PC-9 (cell line): ENCODE measurements around the gene GIPC2. TPM values are rescaled to one million over a fixed set of nuclear protein-coding genes. Genes with fewer than 3 reads are reported as not detected.

ENCODE experiments used
- BruUV-seq: library from RNA; stranded (reverse); fragments of 400-500 nt; replicated peaks from 2 replicates; lab custom pipeline; 2021; lab: Mats Ljungman, UMichigan
- CTCF ChIA-PET: fragments of 300-600 bp; sonication (Branson Sonifier 250); formaldehyde crosslinking; loops from one replicate; lab custom pipeline; 2022; ENCODE audit warnings: antibody characterized with exemption; lab: Charles Lee
- POLR2A ChIA-PET: fragments of 300-600 bp; sonication (Branson Sonifier 250); formaldehyde crosslinking; loops from one replicate; lab custom pipeline; 2022; ENCODE audit warnings: antibody characterized with exemption; ENCODE audit not compliant: unreplicated experiment; lab: Charles Lee
- DNase-seq, 2 experiments: peaks; one replicate each; pipeline versions ENCODE4 v3.0.0 to v3.0.0-alpha.2; 2015 to 2022; ENCODE audit warnings: mixed read lengths in 1 of 2
- H2AFZ ChIP-seq: fragments of 200-600 bp; sonication (generic); 2 replicates; pipeline ENCODE4 v1.8.1; 2017; ENCODE audit warnings: antibody characterized with exemption
- H3F3A ChIP-seq: fragments of 200-600 bp; sonication (generic); 2 replicates; pipeline ENCODE4 v1.8.1; 2017; ENCODE audit warnings: antibody characterized with exemption, mild to moderate bottlenecking, low read depth; ENCODE audit not compliant: insufficient read depth
- H3K27ac ChIP-seq: fragments of 200-600 bp; sonication (generic); 2 replicates; pipeline ENCODE4 v1.6.1; 2016; ENCODE audit warnings: mixed run types
- H3K27me3 ChIP-seq: fragments of 200-600 bp; sonication (generic); 2 replicates; pipeline ENCODE4 v1.6.1; 2016; ENCODE audit warnings: low read depth, mixed run types; ENCODE audit not compliant: insufficient read depth
- H3K36me3 ChIP-seq: fragments of 200-600 bp; sonication (generic); 2 replicates; pipeline ENCODE4 v1.6.1; 2016; ENCODE audit warnings: low read depth, mixed run types
- H3K4me1 ChIP-seq: fragments of 200-600 bp; sonication (generic); replicated peaks from 2 replicates; pipeline ENCODE4 v1.6.1; 2016; ENCODE audit warnings: mixed run types; ENCODE audit not compliant: insufficient read depth
- H3K4me2 ChIP-seq: fragments of 200-600 bp; sonication (generic); 2 replicates; pipeline ENCODE4 v1.6.1; 2017; ENCODE audit warnings: mixed run types
- H3K4me3 ChIP-seq: fragments of 200-600 bp; sonication (generic); 2 replicates; pipeline ENCODE4 v1.6.1; 2016; ENCODE audit warnings: mixed run types
- H3K79me2 ChIP-seq: fragments of 200-600 bp; sonication (generic); 2 replicates; pipeline ENCODE4 v1.6.1; 2017; ENCODE audit warnings: low read depth, mixed run types
- H3K9me2 ChIP-seq: fragments of 200-600 bp; sonication (generic); 2 replicates; pipeline ENCODE4 v1.8.1; 2017; ENCODE audit warnings: mild to moderate bottlenecking; ENCODE audit not compliant: insufficient read depth
- H3K9me3 ChIP-seq: fragments of 200-600 bp; sonication (generic); 2 replicates; pipeline ENCODE4 v1.8.1; 2016; ENCODE audit warnings: low read depth; ENCODE audit not compliant: insufficient read depth
- H4K20me1 ChIP-seq: fragments of 200-600 bp; sonication (generic); 2 replicates; pipeline ENCODE4 v1.8.1; 2017; ENCODE audit not compliant: insufficient read depth
- EZH2 ChIP-seq: fragments of 200-600 bp; sonication (generic); IDR thresholded peaks from 2 replicates; pipeline ENCODE4 v1.8.0; 2017; ENCODE audit warnings: antibody characterized with exemption, low read depth
- intact Hi-C: fragments of 100-400 bp; cut with micrococcal nuclease; formaldehyde crosslinking; loops from one replicate; pipeline ENCODE4 v1.10.0; 2022; ENCODE audit not compliant: unreplicated experiment
- total RNA-seq: library from RNA; stranded (reverse); gene quantifications from 2 replicates; pipeline ENCODE4 v1.2.3, GENCODE V29; 2021
- TF ChIP-seq, protein P1 (sequence below): fragments of 200-600 bp; sonication (generic); conservative IDR thresholded peaks from 2 replicates; pipeline ENCODE4 v1.6.1; 2017; ENCODE audit warnings: mixed run types, antibody characterized with exemption, mild to moderate bottlenecking, moderate library complexity

The GIPC2 gene
- total RNA-seq, 1 experiment from 2014 or later: 0.20 TPM

DNA sequence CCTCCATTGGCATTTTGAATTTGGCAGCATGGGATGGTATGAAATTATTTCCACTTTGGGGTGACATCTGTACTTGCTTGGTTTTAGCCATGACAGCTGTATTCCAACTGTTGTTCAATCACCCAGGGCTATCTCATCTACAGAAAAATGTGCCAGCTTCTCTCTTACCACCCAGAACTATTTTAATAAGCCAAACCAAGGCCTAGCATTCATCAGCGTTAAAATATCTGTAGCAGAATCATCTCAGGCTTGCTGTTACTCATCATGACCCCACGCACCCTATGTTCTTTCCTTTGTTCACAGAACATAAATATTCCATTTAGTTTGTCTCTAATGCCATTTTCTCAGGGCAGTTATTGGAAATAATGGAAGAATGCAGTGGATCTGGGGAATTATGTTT is 49.8 kb downstream of the GIPC2 start:
- Histone ChIP-seq H3K27me3 (no peaks in the 10 kb centered on the region), H3F3A (peaks cover 14% of the 10 kb centered on the region), H4K20me1 (no peaks in the 10 kb centered on the region), H3K79me2 (no peaks in the 10 kb centered on the region), H3K4me2 (no peak overlapping the region), H3K4me3 (no peak overlapping the region), H3K27ac (no peak overlapping the region), H2AFZ (no peak overlapping the region), H3K9me2 (0 out of 2 replicates have a peak, but pooled peaks cover 5% of the 10 kb centered on the region), H3K9me3 (no peaks in the 10 kb centered on the region; the same call in 1 of the 2 replicates), H3K36me3 (no peaks in the 10 kb centered on the region), H3K4me1 (peaks cover 13% of the 10 kb centered on the region)
- POLR2A ChIA-PET: interaction anchor here (0.6 kb wide), 1 partner anchor 121 kb away, joined by 18 read pairs; no protein-coding TSS in a partner anchor
- BruUV-seq: no TSS peak
- DNase-seq: no peak
- TF ChIP-seq, protein P1, sequence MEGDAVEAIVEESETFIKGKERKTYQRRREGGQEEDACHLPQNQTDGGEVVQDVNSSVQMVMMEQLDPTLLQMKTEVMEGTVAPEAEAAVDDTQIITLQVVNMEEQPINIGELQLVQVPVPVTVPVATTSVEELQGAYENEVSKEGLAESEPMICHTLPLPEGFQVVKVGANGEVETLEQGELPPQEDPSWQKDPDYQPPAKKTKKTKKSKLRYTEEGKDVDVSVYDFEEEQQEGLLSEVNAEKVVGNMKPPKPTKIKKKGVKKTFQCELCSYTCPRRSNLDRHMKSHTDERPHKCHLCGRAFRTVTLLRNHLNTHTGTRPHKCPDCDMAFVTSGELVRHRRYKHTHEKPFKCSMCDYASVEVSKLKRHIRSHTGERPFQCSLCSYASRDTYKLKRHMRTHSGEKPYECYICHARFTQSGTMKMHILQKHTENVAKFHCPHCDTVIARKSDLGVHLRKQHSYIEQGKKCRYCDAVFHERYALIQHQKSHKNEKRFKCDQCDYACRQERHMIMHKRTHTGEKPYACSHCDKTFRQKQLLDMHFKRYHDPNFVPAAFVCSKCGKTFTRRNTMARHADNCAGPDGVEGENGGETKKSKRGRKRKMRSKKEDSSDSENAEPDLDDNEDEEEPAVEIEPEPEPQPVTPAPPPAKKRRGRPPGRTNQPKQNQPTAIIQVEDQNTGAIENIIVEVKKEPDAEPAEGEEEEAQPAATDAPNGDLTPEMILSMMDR: no peak
- TF ChIP-seq EZH2: no peak
- intact Hi-C loops: no loop called here
- CTCF ChIA-PET: no interaction called here

GRCh38 chr1:78096017-78096416 is 50.3 kb downstream of the GIPC2 start:
- no peak overlapping the region for H3K4me2 ChIP-seq
- no peak overlapping the region for H3K4me3 ChIP-seq
- H3K27me3 ChIP-seq: no peaks in the 10 kb centered on the region
- peaks cover 13% of the 10 kb centered on the region for H3K4me1 ChIP-seq
- H2AFZ ChIP-seq: no peak overlapping the region
- no peak for DNase-seq
- no peak overlapping the region for H3K27ac ChIP-seq
- CTCF ChIA-PET: no interaction called here
- no peak for TF ChIP-seq EZH2
- TF ChIP-seq, protein P1: no peak
- H3F3A ChIP-seq: peaks cover 14% of the 10 kb centered on the region
- no peaks in the 10 kb centered on the region for H3K36me3 ChIP-seq
- no peaks in the 10 kb centered on the region for H4K20me1 ChIP-seq
- 0 out of 2 replicates have a peak, but pooled peaks cover 5% of the 10 kb centered on the region for H3K9me2 ChIP-seq
- BruUV-seq: no TSS peak
- intact Hi-C loops: no loop called here
- POLR2A ChIA-PET: interaction anchor here (0.6 kb wide), 1 partner anchor 122 kb away, joined by 18 read pairs; no protein-coding TSS in a partner anchor
- no peaks in the 10 kb centered on the region; the same call in 1 of the 2 replicates for H3K9me3 ChIP-seq
- H3K79me2 ChIP-seq: no peaks in the 10 kb centered on the region

- H3K4me1 ChIP-seq: peaks cover 13% of the 10 kb centered on the region
Measured at GRCh38 chr1:78096976-78097375, 51.2 kb downstream of the GIPC2 start.

More at GRCh38 chr1:78096976-78097375, 51.2 kb downstream of the GIPC2 start:
- no TSS peak for BruUV-seq
- no peaks in the 10 kb centered on the region for H3K79me2 ChIP-seq
- ChIA-PET CTCF (no interaction called here), POLR2A (interaction anchor here (0.7 kb wide), 1 partner anchor 92 kb away, joined by 3 read pairs; the partner anchor contains the start of gene DNAJB4)
- DNase-seq: no peak
- TF ChIP-seq, protein P1: no peak
- no peak for TF ChIP-seq EZH2
- H3K9me3 ChIP-seq: no peaks in the 10 kb centered on the region; the same call in 1 of the 2 replicates
- H3K27ac ChIP-seq: no peak overlapping the region
- no peaks in the 10 kb centered on the region for H3K36me3 ChIP-seq
- no peaks in the 10 kb centered on the region for H3K27me3 ChIP-seq
- no peak overlapping the region for H3K4me3 ChIP-seq
- intact Hi-C loops: no loop called here
- no peaks in the 10 kb centered on the region for H4K20me1 ChIP-seq
- H2AFZ ChIP-seq: no peak overlapping the region
- 0 out of 2 replicates have a peak, but pooled peaks cover 5% of the 10 kb centered on the region for H3K9me2 ChIP-seq
- no peak overlapping the region for H3K4me2 ChIP-seq
- H3F3A ChIP-seq: peaks cover 13% of the 10 kb centered on the region
